Aorta (tissue), 5 donors: Measurements from ENCODE around the gene MAML3. TPM values are rescaled to one million over a fixed set of nuclear protein-coding genes. Genes with fewer than 3 reads are reported as not detected.

Experiments used
- ATAC-seq: fragments of 200-7000 bp; cut with Tn5 transposase; one replicate; pipeline ENCODE4 v1.9.1; 2022; ENCODE audit warnings: moderate library complexity; ENCODE audit not compliant: low FRiP score
- DNase-seq, 2 donors: peaks; one replicate each; pipeline ENCODE4 v3.0.0-alpha.2; 2020
- H3K27ac ChIP-seq, 2 donors: one replicate each; pipeline ENCODE4 v1.5.1; 2013; ENCODE audit warnings: low read length in 2 of 2, mild to moderate bottlenecking in 2 of 2, moderate library complexity in 2 of 2, control low read depth in 1 of 2, inconsistent platforms in 1 of 2, low read depth in 1 of 2
- H3K27me3 ChIP-seq, 2 donors: one replicate each; pipeline ENCODE4 v1.6.1; 2013; ENCODE audit warnings: control low read depth in 1 of 2, low read length in 1 of 2, mild to moderate bottlenecking in 1 of 2, moderate library complexity in 1 of 2; ENCODE audit not compliant: insufficient read depth in 2 of 2, control insufficient read depth in 1 of 2
- H3K36me3 ChIP-seq, 2 donors: one replicate each; pipeline ENCODE4 v1.6.1; 2013; ENCODE audit warnings: control low read depth in 1 of 2, low read length in 1 of 2, mild to moderate bottlenecking in 1 of 2; ENCODE audit not compliant: insufficient read depth in 2 of 2, control insufficient read depth in 1 of 2
- H3K4me1 ChIP-seq, 2 donors: one replicate each; pipeline ENCODE4 v1.6.1; 2013; ENCODE audit warnings: low read length in 2 of 2, control low read depth in 1 of 2, mild to moderate bottlenecking in 1 of 2, moderate library complexity in 1 of 2; ENCODE audit not compliant: insufficient read depth in 2 of 2, control insufficient read depth in 1 of 2
- H3K4me3 ChIP-seq, 2 donors: one replicate each; pipeline ENCODE4 v1.5.1; 2013; ENCODE audit warnings: low read length in 2 of 2, control low read depth in 1 of 2, mild to moderate bottlenecking in 1 of 2
- H3K9me3 ChIP-seq: one replicate; pipeline ENCODE4 v1.6.1; 2013; ENCODE audit warnings: mild to moderate bottlenecking, low read length; ENCODE audit not compliant: control insufficient read depth
- WGBS, 2 donors: extraction: QIAGEN DNeasy Blood & Tissue Kit; methylation state at CpG; one replicate each; pipeline ENCODE4 v1.1.7; 2013; 5-methylcytosine and 5-hydroxymethylcytosine counted together
- intact Hi-C, 2 donors: fragments of 100-400 bp; cut with DNase I; formaldehyde crosslinking; loops; one replicate each; pipeline versions ENCODE4 v1.14.2 to v1.15.0; 2022
- polyA plus RNA-seq, 2 donors: library from polyadenylated mRNA; stranded (reverse); fragments of 200-250 nt; gene quantifications; one replicate each; pipeline ENCODE4 v1.2.3, GENCODE V29; 2013
- total RNA-seq, 2 donors: library from RNA; stranded (reverse); fragmentation: NEBNext Ultra II Directional; extraction: Animal tissue kit (Norgen Biotek cat#: 25700); gene quantifications; one replicate each; pipeline ENCODE4 v1.2.1, GENCODE V29; 2021
- donor health status: healthy with polysubstance abuse.
- donor health status: Bipolar disorder and iron deficiency.
- donor health status: DM: no; HTN: no; CAD: no.
- donor health status: DM: no; HTN: no; CAD: no.
- donor health status: DM: yes; HTN: yes; CAD: no.

Gene MAML3
- total and polyA plus RNA-seq, 4 donors: 0.79 to 10.5 (median 4.9) TPM

- DNase-seq (peak in 1 of 2 donors; percentile 46), ATAC-seq (peak; percentile 80)
- intact Hi-C loops: loop anchor here (2.0 to 5.0 kb wide), 4 partner anchors 102 to 307 kb away; no protein-coding TSS in a partner anchor
- Histone ChIP-seq H3K4me1 (peaks cover 3 to 6% of the 10 kb centered on the region in 2 donors), H3K27ac (peak overlapping the region in 1 of 2 donors; percentile 1), H3K4me3 (peak overlapping the region; percentile 7 to 55), H3K9me3 (no peaks in the 10 kb centered on the region), H3K36me3 (no peaks in the 10 kb centered on the region), H3K27me3 (no peaks in the 10 kb centered on the region)
- 10 to 16% methylated on average over 13 of the region's 13 CpGs for WGBS, 2 donors
These were observed 104.7 kb downstream of the MAML3 start for GRCh38 chr4:140049024-140049848.

- 5 to 9% methylated on average over 4 of the region's 4 CpGs for WGBS, 2 donors
- no peaks in the 10 kb centered on the region for H3K27me3 ChIP-seq
- H3K27ac ChIP-seq: peak overlapping the region in 1 of 2 donors; percentile 23
- intact Hi-C loops: loop anchor here (2.0 to 5.0 kb wide), 4 partner anchors 102 to 306 kb away; no protein-coding TSS in a partner anchor
- peak overlapping the region; percentile 7 to 55 for H3K4me3 ChIP-seq
- peaks cover 3 to 6% of the 10 kb centered on the region in 2 donors for H3K4me1 ChIP-seq
- no peaks in the 10 kb centered on the region for H3K36me3 ChIP-seq
- ATAC-seq (no peak), DNase-seq (no peak)
- no peaks in the 10 kb centered on the region for H3K9me3 ChIP-seq
These were observed 105.5 kb downstream of the MAML3 start for GRCh38 chr4:140048419-140048995.

GRCh38 chr4:140047786-140048185, 106.2 kb downstream of the MAML3 start:
- H3K9me3 ChIP-seq: no peaks in the 10 kb centered on the region
- intact Hi-C loops: loop anchor here (2.0 to 5.0 kb wide), 4 partner anchors 103 to 305 kb away; no protein-coding TSS in a partner anchor
- H3K4me3 ChIP-seq: peak overlapping the region; percentile 24 to 52
- DNase-seq (no peak), ATAC-seq (no peak)
- H3K36me3 ChIP-seq: no peaks in the 10 kb centered on the region
- H3K27ac ChIP-seq: peak overlapping the region; percentile 62 to 67
- H3K4me1 ChIP-seq: peaks cover 3 to 6% of the 10 kb centered on the region in 2 donors
- no peaks in the 10 kb centered on the region for H3K27me3 ChIP-seq
- WGBS, 2 donors: 3 to 7% methylated on average over 5 of the region's 5 CpGs

GRCh38 chr4:140047017-140047640, 106.9 kb downstream of the MAML3 start:
- peak; percentile 78 to 91 for DNase-seq
- peak overlapping the region; percentile 43 to 52 for H3K4me3 ChIP-seq

GRCh38 chr4:140046543-140046942, 107.4 kb downstream of the MAML3 start:
- H3K27ac ChIP-seq: peak overlapping the region in 1 of 2 donors; percentile 92

More at GRCh38 chr4:140047017-140047640, 106.9 kb downstream of the MAML3 start:
- no peaks in the 10 kb centered on the region for H3K9me3 ChIP-seq
- peaks cover 3 to 6% of the 10 kb centered on the region in 2 donors for H3K4me1 ChIP-seq
- intact Hi-C loops: loop anchor here (5.0 kb wide), 2 partner anchors 205 to 305 kb away; no protein-coding TSS in a partner anchor
- 23 to 25% methylated on average over 17 of the region's 17 CpGs for WGBS, 2 donors
- peak; percentile 72 for ATAC-seq
- H3K27me3 ChIP-seq: no peaks in the 10 kb centered on the region
- no peaks in the 10 kb centered on the region for H3K36me3 ChIP-seq
- H3K27ac ChIP-seq: peak overlapping the region; percentile 67 to 92

GRCh38 chr4:140046016-140046415, 108.0 kb downstream of the MAML3 start:
- Histone ChIP-seq H3K27me3 (no peaks in the 10 kb centered on the region), H3K36me3 (no peaks in the 10 kb centered on the region), H3K4me3 (no peak overlapping the region), H3K27ac (no peak overlapping the region), H3K4me1 (peaks cover 3 to 6% of the 10 kb centered on the region in 2 donors), H3K9me3 (no peaks in the 10 kb centered on the region)
- no peak for DNase-seq
- ATAC-seq: no peak
- intact Hi-C loops: loop anchor here (5.0 kb wide), 2 partner anchors 206 to 304 kb away; no protein-coding TSS in a partner anchor
- WGBS, 2 donors: 96 to 97% methylated on average over 3 of the region's 3 CpGs

More at GRCh38 chr4:140046543-140046942, 107.4 kb downstream of the MAML3 start:
- Histone ChIP-seq H3K4me3 (no peak overlapping the region), H3K4me1 (peaks cover 3 to 6% of the 10 kb centered on the region in 2 donors), H3K27me3 (no peaks in the 10 kb centered on the region), H3K36me3 (no peaks in the 10 kb centered on the region), H3K9me3 (no peaks in the 10 kb centered on the region)
- ATAC-seq: peak; percentile 4
- intact Hi-C loops: loop anchor here (5.0 kb wide), 2 partner anchors 206 to 304 kb away; no protein-coding TSS in a partner anchor
- 90 to 92% methylated on average over 6 of the region's 6 CpGs for WGBS, 2 donors
- DNase-seq: no peak

GRCh38 chr4:140044337-140044902, 109.6 kb downstream of the MAML3 start:
- 88 to 90% methylated on average over 8 of the region's 8 CpGs for WGBS, 2 donors
- Histone ChIP-seq H3K27me3 (no peaks in the 10 kb centered on the region), H3K27ac (no peak overlapping the region), H3K36me3 (no peaks in the 10 kb centered on the region), H3K4me1 (peaks cover 0 to 6% of the 10 kb centered on the region in 2 donors), H3K4me3 (no peak overlapping the region), H3K9me3 (no peaks in the 10 kb centered on the region)
- ATAC-seq (no peak), DNase-seq (no peak)
- intact Hi-C loops: no loop called here

GRCh38 chr4:140042634-140043033, 111.3 kb downstream of the MAML3 start:
- Histone ChIP-seq H3K4me3 (no peak overlapping the region), H3K27me3 (no peaks in the 10 kb centered on the region), H3K27ac (peak overlapping the region in 1 of 2 donors; percentile 25), H3K9me3 (no peaks in the 10 kb centered on the region), H3K4me1 (peaks cover 4 to 8% of the 10 kb centered on the region in 2 donors), H3K36me3 (no peaks in the 10 kb centered on the region)
- DNase-seq: no peak
- intact Hi-C loops: no loop called here
- ATAC-seq: no peak
- 67% methylated on average over 4 of the region's 4 CpGs for WGBS, 2 donors
